Stimulated activated CD4-positive, alpha-beta T cell treated with anti-CD3 and anti-CD28 coated beads, Interleukin-4, amount 100 ng/mL, for 48 hours (primary cell): ENCODE measurements around the gene MLN.

ENCODE experiments used
- DNase-seq, 2 donors: peaks; one replicate each; pipeline ENCODE4 v3.0.0-alpha.2; 2020; ENCODE audit warnings: low read depth in 2 of 2

MLN gene

DNA sequence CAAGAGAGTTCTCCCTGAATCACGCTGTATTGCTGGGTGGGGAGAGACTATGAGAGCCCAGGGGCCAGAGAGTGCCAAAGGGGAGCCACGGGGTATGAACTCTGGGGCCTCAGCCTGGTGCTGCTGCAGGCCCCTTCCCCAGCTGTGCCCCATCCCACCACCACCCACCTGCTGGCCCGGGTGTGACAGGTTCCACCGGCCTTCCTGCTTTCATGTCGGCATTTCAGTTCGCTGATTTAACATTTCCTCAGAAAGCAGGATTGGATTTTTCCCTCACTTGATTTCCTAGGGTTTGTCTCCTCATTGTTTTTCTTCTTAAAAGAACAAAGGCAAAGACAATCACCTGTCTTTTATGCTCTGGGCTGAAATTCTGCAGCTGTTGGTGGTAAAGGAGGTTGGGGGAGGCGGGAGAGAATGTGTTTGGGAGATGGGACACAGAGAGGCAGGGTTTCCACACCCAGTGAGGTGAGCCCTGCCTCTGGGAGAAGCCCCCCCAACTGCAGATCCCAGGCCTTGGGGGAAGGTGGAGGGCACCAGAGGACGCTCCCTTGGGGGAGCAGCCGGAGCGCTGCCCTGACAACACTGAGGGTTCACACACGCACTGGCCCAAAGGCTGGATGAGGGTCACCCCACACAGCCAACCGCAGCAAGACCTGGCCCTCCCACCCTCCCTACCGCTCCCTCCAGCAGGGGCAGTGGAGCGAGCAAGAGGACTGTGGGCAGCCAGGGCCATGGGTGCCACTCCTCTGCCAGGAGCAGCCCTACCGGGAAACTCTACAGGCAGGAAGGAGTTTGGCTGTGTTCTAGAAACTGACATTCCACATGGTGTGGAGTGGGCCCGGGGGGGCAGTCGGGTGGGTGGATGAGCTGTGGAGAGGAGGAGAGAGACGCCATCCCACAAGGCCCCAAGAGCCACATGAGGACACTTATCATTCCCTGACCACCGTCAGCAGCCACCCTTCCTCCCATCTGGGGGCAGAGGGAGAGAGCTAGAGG is 10.5 kb upstream of the MLN start:
- DNase-seq, result no peak

DNA sequence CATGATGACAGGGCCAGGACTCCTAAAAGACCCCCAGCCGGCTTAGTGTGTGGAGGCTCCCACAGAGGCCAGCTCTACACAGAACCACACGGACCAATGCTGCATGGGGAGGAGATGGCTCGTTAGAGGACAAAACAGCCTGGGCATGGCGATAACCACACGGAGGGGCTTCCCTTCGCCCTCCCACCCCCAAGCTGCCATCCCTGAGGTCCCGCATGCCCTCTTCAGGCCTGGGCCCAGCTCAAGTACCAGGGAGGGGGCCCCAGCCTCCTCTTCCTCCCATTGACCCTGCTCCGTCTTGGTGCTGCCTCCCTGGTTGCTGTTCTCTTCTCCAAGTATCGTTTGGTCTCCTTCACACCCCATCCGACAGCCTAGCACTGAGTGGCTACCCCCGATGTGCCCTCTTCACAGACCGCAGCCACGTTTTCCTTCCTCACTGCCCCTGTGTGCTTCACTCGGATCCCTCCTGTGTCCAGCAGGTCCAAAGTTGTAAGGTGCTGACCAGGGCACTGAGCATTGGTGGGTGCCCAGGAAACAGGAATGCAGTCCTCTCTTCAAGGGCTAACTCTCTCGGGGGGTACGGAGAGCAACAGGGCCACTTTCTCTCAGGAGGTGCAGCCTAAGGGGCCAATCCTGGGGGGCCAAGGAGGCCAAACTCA is 9.6 kb upstream of the MLN start:
- no peak for DNase-seq

DNA sequence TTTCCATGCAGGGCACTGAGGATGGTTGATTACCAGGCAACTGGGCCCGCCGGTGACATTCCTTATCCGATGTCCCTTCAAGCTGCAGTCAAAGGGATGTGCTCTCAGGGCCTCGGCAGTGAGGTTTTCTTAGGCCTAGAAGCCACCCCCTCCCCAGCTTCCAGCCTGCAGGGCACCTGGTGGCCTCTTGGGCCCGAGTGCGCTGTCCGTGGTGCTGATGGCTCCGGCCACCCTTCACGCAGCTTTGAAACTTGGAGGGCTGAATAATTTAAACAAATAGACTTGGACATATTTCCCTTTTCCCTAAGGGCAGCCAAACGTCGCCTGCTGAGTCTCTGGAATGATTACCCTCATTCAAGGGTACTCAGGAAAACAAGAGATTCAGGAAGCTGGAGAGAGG is 8.9 kb upstream of the MLN start:
- DNase-seq, result peak; percentile 29 to 35

DNA sequence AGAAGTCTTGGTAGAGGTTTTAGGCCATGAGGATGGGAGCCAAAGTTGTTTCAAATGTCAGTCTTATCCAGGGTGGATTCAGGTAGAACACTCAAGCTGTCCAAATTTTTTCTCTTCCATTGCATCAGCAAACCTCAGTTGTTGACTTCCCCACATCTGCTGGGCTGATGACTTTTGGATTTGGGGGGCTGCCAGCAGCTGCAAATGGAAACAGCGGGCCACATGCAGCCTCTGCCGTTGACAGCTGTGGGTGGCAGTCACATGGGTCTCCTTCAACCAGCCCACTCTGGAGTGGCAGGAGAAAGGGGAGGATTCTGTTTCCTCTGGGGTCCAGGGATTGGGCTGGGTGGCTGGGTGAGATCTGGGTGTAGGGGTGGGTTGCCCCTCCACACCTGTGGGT is 5.8 kb upstream of the MLN start:
- no peak for DNase-seq

DNA sequence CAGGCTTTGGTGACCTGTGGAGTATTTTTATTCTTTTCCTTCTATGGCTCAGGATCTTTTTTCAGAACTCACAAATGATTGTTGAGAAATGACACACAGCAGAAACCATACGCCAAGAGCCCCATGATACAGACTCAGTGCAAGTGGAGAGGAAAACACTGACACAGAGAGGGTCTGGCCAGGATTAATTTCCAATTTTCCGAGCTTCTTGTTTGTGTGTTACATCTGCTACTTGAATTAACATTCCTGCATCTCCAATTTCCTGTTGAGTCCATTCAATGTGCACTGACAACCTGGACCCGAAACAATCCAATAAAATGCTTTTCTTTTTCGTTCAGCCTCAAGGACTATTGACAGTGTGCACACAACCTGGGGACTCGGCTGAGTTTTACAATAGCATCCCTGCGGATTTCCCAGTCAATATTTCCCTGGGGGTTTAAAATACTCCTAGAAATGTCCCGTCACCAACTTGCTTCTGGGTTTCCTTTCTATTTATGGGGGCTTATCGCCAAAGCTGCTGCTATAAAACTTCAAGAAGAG is 4.9 kb upstream of the MLN start:
- DNase-seq, result no peak

DNA sequence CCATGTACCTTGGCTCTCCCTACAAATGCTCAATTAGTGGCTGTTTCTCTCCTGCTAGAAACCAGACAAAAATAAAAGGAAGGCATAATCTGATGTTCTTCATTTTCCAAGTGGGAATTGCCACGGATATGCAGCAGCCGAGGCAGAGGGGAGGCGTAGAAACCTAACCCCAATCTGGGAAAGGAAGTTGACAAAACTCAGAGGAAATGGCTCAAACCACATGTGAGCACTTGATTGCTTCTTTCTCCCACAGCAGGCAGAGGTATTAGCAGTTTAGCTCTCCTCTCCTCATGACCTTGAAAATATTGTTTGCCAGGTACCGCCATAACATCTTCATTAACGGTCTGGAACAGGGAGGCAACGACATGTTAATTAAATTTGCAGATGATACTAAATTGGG is 3.8 kb upstream of the MLN start:
- DNase-seq, result no peak

DNA sequence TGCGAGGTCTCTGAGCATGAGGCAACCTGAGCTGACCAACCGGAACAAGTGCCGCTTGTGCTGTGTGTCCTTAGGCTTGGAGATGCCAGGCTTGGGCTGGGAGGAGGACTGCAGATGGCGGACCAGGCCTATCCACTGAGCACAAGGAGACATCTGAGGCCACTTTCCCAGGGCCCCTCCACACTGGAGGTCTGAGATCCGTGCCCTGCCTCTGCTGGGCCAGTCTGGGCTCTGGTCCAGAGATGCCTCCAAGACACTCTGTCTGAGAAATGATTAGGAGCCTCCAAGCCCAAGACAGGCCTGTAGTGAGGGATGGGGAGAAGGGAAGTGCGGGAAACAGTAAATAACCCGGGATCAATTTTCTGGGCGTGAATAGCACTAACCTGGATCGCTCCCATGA is 3.0 kb upstream of the MLN start:
- DNase-seq, result no peak

DNA sequence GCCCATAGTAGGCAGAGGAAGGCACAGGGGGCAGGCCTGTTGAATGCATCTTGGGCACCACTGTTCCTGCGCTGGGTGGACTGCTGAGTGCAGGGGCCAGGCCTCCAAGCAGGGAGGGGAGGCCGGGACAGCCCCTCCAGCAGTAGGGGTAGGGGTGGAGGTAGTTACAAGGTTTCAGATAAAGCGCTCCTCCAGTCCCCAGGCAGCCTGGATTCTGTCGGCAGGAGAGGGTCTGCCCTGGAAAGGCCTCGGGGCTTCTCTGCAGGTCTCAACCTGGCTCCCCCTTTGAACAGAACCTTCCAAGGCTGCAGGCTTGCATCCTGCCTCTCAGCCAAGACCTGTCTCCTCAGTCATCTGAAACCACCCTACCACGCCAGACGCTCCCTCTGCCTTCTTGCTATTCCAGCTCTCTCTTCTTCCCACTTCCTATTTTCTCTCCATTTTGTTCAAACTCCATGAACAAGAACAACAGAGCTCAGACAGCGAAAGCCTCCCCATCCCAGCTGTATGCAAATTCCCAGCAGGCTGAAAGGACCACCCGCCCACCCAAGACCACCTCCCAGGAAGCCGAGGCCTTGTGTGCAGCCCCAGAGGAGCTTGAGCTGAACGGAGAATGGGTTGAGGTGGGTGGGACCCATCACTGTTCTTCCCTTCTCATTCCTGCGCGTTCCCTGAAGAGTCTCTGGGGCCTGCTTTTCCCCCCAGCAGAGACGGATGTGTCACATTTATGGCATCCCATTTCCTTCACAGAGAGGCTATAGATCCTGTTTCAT is 1.4 kb downstream of the MLN start:
- no peak for DNase-seq

DNA sequence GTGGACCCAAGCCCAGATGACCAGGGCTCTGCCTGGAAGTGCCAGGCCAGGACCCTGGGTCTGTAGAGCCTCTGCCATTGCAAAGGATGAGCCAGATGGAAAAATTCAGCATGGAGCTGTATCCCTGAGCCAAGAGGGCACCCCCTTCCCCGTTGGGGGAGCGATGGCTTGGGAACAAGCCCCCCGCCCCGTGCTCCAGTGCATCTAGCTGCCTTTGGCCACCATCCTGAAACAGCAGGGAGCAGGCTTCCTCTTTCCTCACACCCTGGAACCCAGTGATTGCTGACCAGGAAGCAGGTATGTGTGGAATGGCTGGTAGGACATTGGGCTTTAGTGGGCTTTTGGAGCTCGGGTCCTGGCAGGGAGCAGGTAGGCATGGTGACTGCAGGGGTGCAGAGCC is 2.2 kb downstream of the MLN start:
- DNase-seq, result no peak

DNA sequence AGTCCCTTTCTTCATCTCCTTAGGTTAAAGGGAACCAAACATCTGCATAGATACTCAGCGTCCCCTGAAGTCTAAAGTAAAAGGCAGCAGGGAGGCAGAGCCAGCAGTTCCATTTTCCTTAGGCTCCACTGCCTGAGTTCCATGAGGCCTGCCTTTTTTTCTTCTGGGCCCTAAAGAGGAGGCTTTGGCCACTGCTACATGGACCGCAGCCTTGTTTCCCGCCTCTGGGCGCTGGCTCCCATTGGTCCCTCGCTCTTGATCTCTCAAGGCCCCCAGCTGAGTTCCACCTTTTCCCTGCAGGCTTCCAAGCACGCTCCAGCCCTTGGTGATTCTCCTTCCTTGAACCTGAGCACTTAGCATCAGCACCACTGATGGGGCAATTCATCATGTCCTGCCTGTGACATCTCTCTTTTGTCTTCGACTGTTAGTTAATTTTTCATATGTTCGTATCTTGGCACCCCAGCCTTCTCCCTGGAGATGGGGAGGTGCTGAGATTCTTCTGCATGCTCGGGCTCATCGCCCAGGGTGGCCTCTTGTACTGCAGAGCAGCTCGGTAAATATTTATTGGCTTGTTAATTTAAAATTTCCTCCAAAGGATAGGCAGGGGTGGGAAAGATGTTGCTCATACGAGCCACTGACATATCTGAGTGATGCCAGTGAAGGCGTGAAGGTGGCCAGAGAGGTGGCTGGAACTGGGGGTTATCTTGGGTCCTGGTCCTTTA is 3.4 kb downstream of the MLN start:
- no peak for DNase-seq

DNA sequence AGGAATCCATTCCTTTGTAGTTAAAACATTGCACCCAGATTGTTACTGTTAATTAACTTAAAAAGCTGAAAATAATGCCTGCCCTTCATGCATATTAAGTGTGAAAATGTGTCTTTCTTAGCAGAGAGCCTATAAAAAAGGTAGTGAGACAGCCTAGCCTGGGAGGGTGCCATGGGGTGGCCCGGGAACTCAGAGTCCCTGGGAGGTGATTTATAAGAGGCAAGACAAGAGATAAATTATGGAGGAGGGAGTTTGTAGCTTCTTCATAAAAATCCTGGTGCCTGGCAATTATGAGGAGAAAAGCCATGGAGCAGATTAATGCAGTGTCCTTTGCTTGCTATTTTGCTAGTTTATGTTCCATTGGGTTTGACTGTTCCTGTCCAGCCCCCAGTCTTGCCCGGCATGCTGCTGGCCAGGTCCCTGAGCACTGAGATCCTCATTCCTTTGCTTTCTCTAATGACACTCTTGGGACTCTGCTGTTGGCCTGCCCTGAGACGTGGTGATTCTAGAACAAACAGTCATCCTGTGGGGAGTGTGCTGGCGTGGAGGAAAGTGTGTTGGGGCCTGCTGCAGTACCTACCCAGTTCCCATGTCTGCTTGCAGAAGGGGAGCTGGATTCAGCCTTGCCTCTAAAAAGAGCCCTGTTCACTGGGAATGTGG is 4.2 kb downstream of the MLN start:
- no peak for DNase-seq

DNA sequence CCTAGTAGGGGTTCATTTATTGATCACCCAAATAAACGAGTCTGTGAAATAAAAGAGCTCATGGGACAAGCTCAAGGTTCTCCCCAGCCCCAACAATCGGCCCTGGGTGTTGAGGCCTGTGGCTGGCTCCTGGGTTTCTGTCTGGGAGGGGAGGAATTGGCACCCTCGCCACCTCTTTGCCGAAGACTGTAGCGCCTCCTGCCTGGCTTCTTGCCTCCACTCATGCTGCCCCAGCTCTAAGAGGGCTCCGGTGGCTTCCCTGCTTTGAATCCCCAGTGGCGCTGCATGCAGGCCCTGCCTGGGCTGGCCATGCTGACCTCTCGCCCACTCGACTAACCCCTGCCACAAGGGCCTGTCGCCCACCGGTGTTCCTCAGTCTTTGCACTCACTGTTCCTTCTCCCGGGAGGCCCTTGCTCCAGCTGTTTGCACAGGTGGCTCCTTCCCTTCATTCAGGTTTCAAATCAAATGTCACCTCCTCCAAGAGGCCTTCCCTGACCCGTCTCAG is 5.4 kb downstream of the MLN start:
- DNase-seq, result no peak

DNA sequence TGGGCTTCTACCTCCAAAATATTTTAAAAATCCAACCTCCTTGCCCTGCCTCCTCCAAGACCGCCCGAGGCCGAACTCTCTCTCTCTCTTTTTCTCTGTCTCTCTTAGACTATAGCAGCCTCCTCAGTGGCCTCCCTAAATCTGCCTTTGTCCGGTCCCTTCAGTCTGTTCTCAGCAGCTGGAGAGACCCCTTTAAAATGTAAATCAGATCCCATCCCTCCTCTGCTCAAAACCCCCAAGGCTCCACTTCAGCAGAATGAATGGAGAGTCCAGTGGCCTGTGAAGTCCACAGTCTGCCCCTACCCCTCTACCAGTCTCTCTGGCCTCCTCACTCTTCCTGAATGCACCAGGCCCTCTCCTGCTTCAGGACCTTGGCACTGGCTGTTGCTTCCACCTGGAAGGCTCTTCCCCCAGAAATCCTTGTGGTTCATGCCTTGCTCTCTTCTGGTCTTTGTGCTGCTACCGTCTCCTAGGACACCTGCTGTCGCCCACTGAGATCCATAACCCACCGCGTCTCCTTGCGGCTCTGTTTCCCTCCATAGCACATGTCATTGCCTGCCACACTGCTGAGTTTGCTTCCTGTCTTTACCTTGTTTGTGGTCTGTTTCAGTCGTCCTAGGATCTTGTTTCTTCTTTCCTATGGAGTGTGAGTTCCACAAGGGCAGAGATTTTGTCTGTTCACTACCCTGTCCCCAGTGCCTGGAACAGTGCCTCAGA is 6.0 kb downstream of the MLN start:
- DNase-seq, result no peak

DNA sequence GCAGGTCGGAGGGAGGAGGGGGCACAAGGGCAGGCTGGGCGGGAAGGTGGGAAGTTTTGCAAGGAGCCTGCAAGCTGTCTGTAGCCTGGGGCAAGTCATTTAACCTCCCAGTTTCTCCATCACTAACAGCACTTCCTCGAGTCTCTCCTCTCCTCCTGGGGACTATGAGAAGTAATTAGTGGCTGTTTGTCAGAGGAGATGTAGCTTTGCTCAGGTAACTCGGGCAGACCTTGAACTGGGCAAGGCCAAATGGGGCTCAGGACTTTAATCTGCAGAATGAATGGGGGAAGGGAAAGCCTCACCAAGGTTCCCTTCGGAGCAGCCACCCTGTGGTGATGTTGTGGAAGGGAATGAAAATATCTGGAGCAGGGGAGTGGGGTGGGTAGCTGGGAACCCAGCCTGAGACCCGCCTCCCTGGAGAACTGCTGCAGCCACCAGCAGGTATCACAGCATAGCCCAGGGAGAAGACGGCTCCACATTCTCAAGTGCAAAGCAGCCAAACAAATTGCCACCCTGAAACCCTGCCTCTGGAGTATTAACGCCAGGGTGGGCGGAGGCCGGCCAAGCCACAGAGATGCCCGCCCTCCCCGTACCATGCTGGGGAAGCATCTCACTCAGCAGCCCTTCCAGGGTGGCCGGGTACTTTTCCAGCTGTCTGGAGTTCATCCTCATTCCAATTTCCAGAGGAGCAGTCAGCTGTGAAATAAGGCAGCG is 8.7 kb downstream of the MLN start:
- DNase-seq, result no peak

DNA sequence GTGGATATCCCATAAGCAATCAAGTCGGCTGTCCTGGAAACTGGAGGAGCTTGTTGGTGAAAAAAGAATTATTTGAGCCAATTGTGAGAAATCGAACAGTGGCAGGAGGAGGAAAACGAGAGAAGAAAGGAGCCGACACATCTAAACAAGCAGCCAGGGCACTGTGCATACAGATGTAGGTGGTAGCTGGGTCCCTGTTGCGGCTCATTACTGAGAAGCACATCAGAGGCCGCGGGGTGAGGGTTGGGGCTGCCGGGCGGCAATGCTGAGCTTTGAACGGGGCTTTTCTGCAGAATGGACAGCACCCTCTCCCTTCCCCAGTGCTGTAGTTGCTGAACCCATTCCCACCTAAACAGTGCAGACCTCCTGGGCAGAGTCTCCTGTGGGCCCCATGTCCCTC is 10.8 kb downstream of the MLN start:
- no peak for DNase-seq

DNA sequence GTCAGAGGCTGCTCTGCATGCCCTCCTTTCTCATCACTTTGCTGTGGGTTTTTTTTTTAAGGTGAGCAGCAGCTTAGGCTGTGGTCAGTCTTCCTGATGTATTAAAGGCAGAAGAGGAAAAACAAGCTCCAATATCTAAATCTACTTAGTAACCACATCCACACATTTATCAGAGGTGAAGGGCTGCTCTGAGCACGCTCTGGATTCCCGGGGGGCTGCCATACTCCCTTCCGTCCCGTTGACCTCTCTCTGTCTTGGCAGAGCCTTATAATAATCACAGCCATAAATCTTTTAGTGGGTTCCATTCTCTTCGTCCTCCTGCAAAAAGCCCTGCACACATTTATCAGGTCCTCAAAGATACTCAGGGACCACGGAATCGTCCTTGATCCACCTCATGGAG is 12.2 kb downstream of the MLN start:
- no peak for DNase-seq

DNA sequence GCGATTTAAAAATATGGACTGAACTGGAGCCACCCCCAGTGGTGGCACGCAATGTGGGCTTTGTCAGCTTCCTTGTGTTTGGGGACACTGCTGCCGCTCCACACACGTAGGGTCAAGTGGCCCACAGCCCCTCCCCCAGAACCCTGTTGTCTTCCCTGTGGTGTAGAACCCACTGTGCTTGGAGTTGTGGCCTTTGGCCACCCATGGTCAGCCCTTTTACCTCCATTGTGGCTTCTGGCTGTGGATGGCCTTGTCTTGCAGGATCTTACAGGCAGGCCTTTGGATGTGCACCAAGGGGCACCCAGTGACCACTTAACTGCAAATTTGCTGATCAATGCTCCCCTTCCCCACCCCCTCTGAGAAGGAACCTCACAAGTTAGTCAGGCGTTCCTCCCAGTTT is 12.9 kb downstream of the MLN start:
- no peak for DNase-seq

DNA sequence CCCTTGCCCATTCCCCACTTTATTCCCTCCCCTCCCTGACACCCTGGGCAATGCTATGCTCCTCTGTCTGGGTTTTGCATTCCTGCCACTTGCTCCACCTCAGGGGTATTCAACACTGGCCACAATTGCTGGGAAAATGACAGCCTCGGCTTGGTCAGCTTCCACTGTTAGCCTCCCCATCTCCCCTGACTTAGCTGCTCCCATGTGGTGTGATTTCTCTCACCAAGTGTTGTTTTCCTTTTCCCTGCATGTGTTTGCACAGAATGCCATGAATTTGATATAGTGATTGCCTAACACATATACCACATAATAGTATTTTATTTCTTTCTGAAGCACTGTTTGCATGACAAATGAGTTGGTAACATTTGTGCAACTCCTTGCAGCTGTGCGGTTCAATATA is 13.4 kb downstream of the MLN start:
- no peak for DNase-seq

DNA sequence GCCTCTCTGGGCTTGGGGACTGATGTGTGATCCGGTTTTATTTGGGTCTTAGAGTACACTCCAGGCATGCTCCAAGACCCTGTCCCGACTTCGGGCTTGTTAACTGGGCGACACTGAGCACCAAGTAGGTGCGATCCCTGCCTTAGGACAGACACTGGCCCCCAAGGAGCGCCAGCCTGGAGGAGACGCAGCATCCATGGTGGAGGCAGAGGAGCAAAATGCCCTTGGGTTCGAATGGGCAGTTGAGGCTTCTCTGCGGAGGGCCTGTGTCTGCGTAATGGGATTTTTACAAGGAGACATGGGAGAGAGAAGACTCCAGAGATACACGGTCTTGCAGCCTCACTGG is 14.3 kb downstream of the MLN start:
- DNase-seq, result no peak
